H1 (cell line): ENCODE measurements around the gene UCMA. TPM values are rescaled to one million over a fixed set of nuclear protein-coding genes. Genes with fewer than 3 reads are reported as not detected.

Experiments used
- CTCF ChIA-PET: fragments of 300-600 bp; sonication (Branson Sonifier 250); formaldehyde crosslinking; loops from one replicate; lab custom pipeline; 2021; ENCODE audit not compliant: partially characterized antibody; lab: Charles Lee
- POLR2A ChIA-PET: fragments of 300-600 bp; sonication (Branson Sonifier 250); formaldehyde crosslinking; loops from one replicate; lab custom pipeline; 2021; ENCODE audit warnings: inconsistent platforms; ENCODE audit not compliant: partially characterized antibody; lab: Charles Lee
- DNase-seq, 2 experiments: peaks; one replicate each; pipeline versions ENCODE4 v3.0.0 to v3.0.0-alpha.2; 2010 to 2022; ENCODE audit warnings: low spot score in 2 of 2, low read depth in 1 of 2, mixed read lengths in 1 of 2
- FAIRE-seq: peaks from 2 replicates; lab custom pipeline; 2011; peaks lifted over from hg19 to GRCh38; lab: Jason Lieb, UNC
- H2AFZ ChIP-seq: 2 replicates; pipeline ENCODE4 v1.8.1; 2012; ENCODE audit warnings: low read length, inconsistent platforms
- H2AK5ac ChIP-seq: 2 replicates; pipeline ENCODE4 v1.6.1; 2013; ENCODE audit warnings: low read depth, low read length
- H2BK120ac ChIP-seq: replicated peaks from 2 replicates; pipeline ENCODE3; 2013; ENCODE audit warnings: low read depth, low read length, inconsistent platforms
- H2BK12ac ChIP-seq: 2 replicates; pipeline ENCODE4 v1.6.1; 2013; ENCODE audit warnings: low read depth, low read length
- H2BK15ac ChIP-seq: 2 replicates; pipeline ENCODE4 v1.6.1; 2013; ENCODE audit warnings: low read length
- H2BK20ac ChIP-seq: 2 replicates; pipeline ENCODE4 v1.6.1; 2013; ENCODE audit warnings: low read length
- H2BK5ac ChIP-seq: 2 replicates; pipeline ENCODE4 v1.6.1; 2013; ENCODE audit warnings: low read depth, low read length
- H3K14ac ChIP-seq: 2 replicates; pipeline ENCODE4 v1.6.1; 2013; ENCODE audit warnings: inconsistent platforms; ENCODE audit not compliant: insufficient read length
- H3K18ac ChIP-seq: 2 replicates; pipeline ENCODE4 v1.6.1; 2013; ENCODE audit warnings: low read length; ENCODE audit errors: extremely low read depth
- H3K23ac ChIP-seq: 2 replicates; pipeline ENCODE4 v1.6.1; 2013; ENCODE audit warnings: inconsistent platforms; ENCODE audit not compliant: insufficient read length
- H3K23me2 ChIP-seq: 2 replicates; pipeline ENCODE4 v1.6.1; 2013; ENCODE audit warnings: low read depth, low read length
- H3K27ac ChIP-seq: 2 replicates; pipeline ENCODE4 v1.6.1; 2011; ENCODE audit warnings: low read depth, low read length, inconsistent platforms
- H3K27me3 ChIP-seq, 4 experiments: replicated peaks in 1 of 4; 1 replicate in 1 of 4; 2 replicates in 3 of 4; pipeline versions ENCODE4 v1.6.1 to v1.8.1; 2011 to 2013; ENCODE audit warnings: low read length in 3 of 4, mild to moderate bottlenecking in 3 of 4, inconsistent platforms in 2 of 4, mixed read lengths in 2 of 4, moderate library complexity in 1 of 4; ENCODE audit not compliant: control insufficient read depth in 3 of 4, insufficient read depth in 3 of 4; ENCODE audit errors: extremely low read depth in 1 of 4
- H3K36me3 ChIP-seq, 4 experiments: 2 replicates each; pipeline versions ENCODE4 v1.6.1 to v1.8.1; 2011 to 2013; ENCODE audit warnings: mild to moderate bottlenecking in 4 of 4, low read length in 3 of 4, moderate library complexity in 2 of 4, control low read depth in 1 of 4, inconsistent platforms in 1 of 4; ENCODE audit not compliant: insufficient read depth in 4 of 4, control insufficient read depth in 2 of 4
- H3K4ac ChIP-seq: replicated peaks from 2 replicates; pipeline ENCODE3; 2013; ENCODE audit warnings: low read length, low read depth, mixed read lengths, inconsistent platforms; ENCODE audit not compliant: insufficient read length
- H3K4me1 ChIP-seq, 4 experiments: replicated peaks in 1 of 4; 1 replicate in 1 of 4; 2 replicates in 3 of 4; pipeline versions ENCODE4 v1.6.1 to v1.8.1; 2011 to 2013; ENCODE audit warnings: low read length in 3 of 4, inconsistent platforms in 2 of 4, mixed read lengths in 1 of 4; ENCODE audit not compliant: insufficient read depth in 4 of 4, control insufficient read depth in 3 of 4
- H3K4me2 ChIP-seq, 2 experiments: 2 replicates each; pipeline versions ENCODE4 v1.6.1 to v1.8.1; 2011 to 2013; ENCODE audit warnings: low read depth in 2 of 2, low read length in 2 of 2, control low read depth in 1 of 2, inconsistent platforms in 1 of 2, mild to moderate bottlenecking in 1 of 2; ENCODE audit not compliant: insufficient read depth in 1 of 2
- H3K4me3 ChIP-seq, 4 experiments: fragments of 200-600, 300-600 bp in 1 of 4; sonication (generic), shearing (Covaris generic), sonication (Bioruptor Twin) in 1 of 4; 2 replicates each; pipeline versions ENCODE4 v1.5.1 to v1.8.1; 2011 to 2016; ENCODE audit warnings: low read length in 4 of 4, low read depth in 3 of 4, control low read depth in 2 of 4, inconsistent platforms in 2 of 4, mild to moderate bottlenecking in 2 of 4, mixed read lengths in 1 of 4, moderate library complexity in 1 of 4; ENCODE audit not compliant: insufficient read depth in 2 of 4; ENCODE audit errors: extremely low read depth in 1 of 4
- H3K56ac ChIP-seq: replicated peaks from 2 replicates; pipeline ENCODE3; 2013; ENCODE audit warnings: low read depth, mild to moderate bottlenecking, mixed read lengths, low read length, inconsistent platforms; ENCODE audit not compliant: insufficient read length
- H3K79me1 ChIP-seq: 2 replicates; pipeline ENCODE4 v1.6.1; 2013; ENCODE audit warnings: low read depth, low read length, control low read depth
- H3K79me2 ChIP-seq, 2 experiments: 2 replicates each; pipeline versions ENCODE4 v1.6.1 to v1.8.1; 2012 to 2013; ENCODE audit warnings: low read length in 2 of 2, mild to moderate bottlenecking in 2 of 2, inconsistent platforms in 1 of 2; ENCODE audit not compliant: insufficient read depth in 2 of 2, control insufficient read depth in 1 of 2
- H3K9ac ChIP-seq, 4 experiments: replicated peaks in 1 of 4; 1 replicate in 1 of 4; 2 replicates in 3 of 4; pipeline versions ENCODE4 v1.6.1 to v1.8.1; 2011 to 2013; ENCODE audit warnings: low read depth in 3 of 4, low read length in 3 of 4, control low read depth in 2 of 4, mild to moderate bottlenecking in 2 of 4, moderate library complexity in 2 of 4, inconsistent platforms in 1 of 4; ENCODE audit errors: extremely low read depth in 1 of 4
- H3K9me3 ChIP-seq, 2 experiments: 2 replicates each; pipeline versions ENCODE4 v1.6.1 to v1.8.1; 2012 to 2013; ENCODE audit warnings: mild to moderate bottlenecking in 2 of 2, moderate library complexity in 2 of 2, control low read depth in 1 of 2, inconsistent platforms in 1 of 2, low read depth in 1 of 2, low read length in 1 of 2, mixed read lengths in 1 of 2; ENCODE audit not compliant: insufficient read depth in 2 of 2
- H4K20me1 ChIP-seq, 2 experiments: replicated peaks in 1 of 2; 2 replicates each; pipeline versions ENCODE3 to v1.8.1; 2011 to 2013; ENCODE audit warnings: inconsistent platforms in 2 of 2, low read length in 2 of 2, mild to moderate bottlenecking in 1 of 2; ENCODE audit not compliant: insufficient read depth in 2 of 2, control insufficient read depth in 1 of 2
- H4K5ac ChIP-seq: 2 replicates; pipeline ENCODE4 v1.6.1; 2013; ENCODE audit warnings: low read length, low read depth, mixed read lengths, inconsistent platforms; ENCODE audit not compliant: insufficient read length
- H4K8ac ChIP-seq: 2 replicates; pipeline ENCODE4 v1.8.0; 2013; ENCODE audit warnings: mild to moderate bottlenecking, moderate library complexity, low read length, inconsistent platforms; ENCODE audit not compliant: insufficient read depth; ENCODE audit errors: extremely low read depth
- H4K91ac ChIP-seq: replicated peaks from 2 replicates; pipeline ENCODE3; 2013; ENCODE audit warnings: low read length, mixed read lengths, inconsistent platforms; ENCODE audit not compliant: insufficient read length
- ASH2L ChIP-seq: fragments of 200-600, 300-600 bp; sonication (generic); IDR thresholded peaks from one replicate; pipeline ENCODE4 v1.7.1; 2017; ENCODE audit warnings: low read length
- BCL11A ChIP-seq, 2 experiments: IDR thresholded peaks; one replicate each; pipeline ENCODE4 v1.6.1; 2011; ENCODE audit warnings: low read depth in 2 of 2, low read length in 2 of 2, mild to moderate bottlenecking in 2 of 2
- HDAC6 ChIP-seq: IDR thresholded peaks from one replicate; pipeline ENCODE4 v1.7.1; 2012; ENCODE audit warnings: low read depth, mild to moderate bottlenecking, inconsistent platforms, low read length, moderate library complexity
- ZNF274 ChIP-seq: IDR thresholded peaks from 2 replicates; pipeline ENCODE4 v1.7.0; 2012; ENCODE audit warnings: low read length, borderline replicate concordance; ENCODE audit errors: extremely low read depth
- WGBS, 2 experiments: shearing (Covaris generic) in 1 of 2; methylation state at CpG; one replicate each; pipeline versions ENCODE4 v1.1.6 to v1.1.7; 2013 to 2015; ENCODE audit warnings: low lambda C conversion rate in 2 of 2, mixed read lengths in 2 of 2, inconsistent platforms in 1 of 2, low coverage in 1 of 2, missing lambda C conversion rate in 1 of 2; ENCODE audit not compliant: insufficient replicate concordance in 2 of 2, insufficient coverage in 1 of 2, insufficient read length in 1 of 2; ENCODE audit errors: extremely low coverage in 1 of 2, missing lambda C conversion rate in 1 of 2; 5-methylcytosine and 5-hydroxymethylcytosine counted together
- polyA plus RNA-seq, 7 experiments: library from polyadenylated mRNA; depleted of rRNA in 3 of 7; stranded (reverse) in 5 of 7; unstranded in 2 of 7; fragments of >200 nt in 5 of 7; fragments of 200-250 nt in 2 of 7; gene quantifications; 1 replicate in 5 of 7; 2 replicates in 1 of 7; 4 replicates in 1 of 7; pipeline versions ENCODE4 v1.2.1 to v1.2.3, GENCODE V29; 2011 to 2013; ENCODE audit warnings: missing spikeins in 2 of 7, mixed read lengths in 2 of 7
- total RNA-seq: library from RNA; stranded (reverse); fragmentation: NEBNext Ultra II Directional; extraction: Animal tissue kit (Norgen Biotek cat#: 25700); gene quantifications from 2 replicates; pipeline ENCODE4 v1.2.1, GENCODE V29; 2021

UCMA gene
- total and polyA plus RNA-seq, 2 of the 8 experiments (the other 6 are each of a cell fraction or from before 2014, with no cell fraction given), result 1.2 to 4.6 TPM

DNA sequence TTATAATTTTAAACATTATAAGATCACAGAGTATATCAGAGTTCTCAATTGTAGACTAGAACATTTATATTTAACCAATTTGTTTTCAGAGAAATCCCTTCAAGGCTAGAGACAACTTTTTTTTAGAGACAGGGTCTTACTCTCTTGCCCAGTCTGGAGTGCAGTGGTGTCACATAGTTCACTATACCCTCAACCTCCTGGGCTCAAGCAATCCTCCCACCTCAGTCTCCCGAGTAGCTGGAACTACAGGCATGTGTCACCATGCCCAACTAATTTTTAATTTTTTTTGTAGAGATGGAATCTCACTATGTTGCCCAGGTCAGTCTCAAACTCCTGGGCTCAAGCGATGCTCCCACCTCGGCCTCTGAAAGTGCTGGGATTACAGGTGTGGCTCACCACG is 15.3 kb downstream of the UCMA start:
- H2AFZ ChIP-seq, result no peak overlapping the region
- H2BK20ac ChIP-seq, result no peak overlapping the region
- no peaks in the 10 kb centered on the region for H3K79me2 ChIP-seq
- H3K4me2 ChIP-seq, result no peak overlapping the region
- H2BK120ac ChIP-seq, result no peak overlapping the region
- no peaks in the 10 kb centered on the region for H3K27me3 ChIP-seq
- no peak overlapping the region for H3K14ac ChIP-seq
- TF ChIP-seq ZNF274, result no peak
- TF ChIP-seq BCL11A (IDR thresholded peaks at IDR 0.05; ENCODE audit: low read depth in 2 of 2, low read length in 2 of 2), result no peak
- no peak for TF ChIP-seq ASH2L
- TF ChIP-seq HDAC6, result no peak
- H2AK5ac ChIP-seq, result no peak overlapping the region
- H3K36me3 ChIP-seq, result peaks cover 0 to 4% (median 0%) of the 10 kb centered on the region in 4 experiments; a peak in 1 of 8 replicates
- H4K20me1 ChIP-seq, result no peaks in the 10 kb centered on the region
- H3K18ac ChIP-seq, result no peak overlapping the region
- H3K23ac ChIP-seq, result no peak overlapping the region
- 93% methylated on average over 4 of the region's 4 CpGs; no CpG with 5 or more reads in 1 of the 2 experiments for WGBS, 2 experiments
- peaks cover 0 to 5% (median 0%) of the 10 kb centered on the region in 4 experiments; a peak in 3 of 7 replicates for H3K4me1 ChIP-seq
- no peaks in the 10 kb centered on the region for H3K79me1 ChIP-seq
- no peak overlapping the region for H4K91ac ChIP-seq
- H3K4ac ChIP-seq, result no peak overlapping the region
- no peak overlapping the region for H2BK12ac ChIP-seq
- no peak overlapping the region for H2BK15ac ChIP-seq
- no peaks in the 10 kb centered on the region for H3K23me2 ChIP-seq
- H4K5ac ChIP-seq, result no peak overlapping the region
- H3K9me3 ChIP-seq, result peaks cover 0 to 4% of the 10 kb centered on the region in 2 experiments; a peak in 1 of 4 replicates
- no peak for FAIRE-seq
- ChIA-PET CTCF (interaction anchor here (1.1 to 2.6 kb wide), 2 partner anchors 24 to 58 kb away, joined by 3 to 9 read pairs; no protein-coding TSS in a partner anchor), POLR2A (no interaction called here)
- H4K8ac ChIP-seq, result no peak overlapping the region
- H3K9ac ChIP-seq, result no peak overlapping the region
- no peak overlapping the region for H2BK5ac ChIP-seq
- no peak overlapping the region for H3K27ac ChIP-seq
- H3K56ac ChIP-seq, result no peak overlapping the region
- DNase-seq, result no peak
- no peak overlapping the region for H3K4me3 ChIP-seq
